ENCODE data around the gene TMEM60.

DNA sequence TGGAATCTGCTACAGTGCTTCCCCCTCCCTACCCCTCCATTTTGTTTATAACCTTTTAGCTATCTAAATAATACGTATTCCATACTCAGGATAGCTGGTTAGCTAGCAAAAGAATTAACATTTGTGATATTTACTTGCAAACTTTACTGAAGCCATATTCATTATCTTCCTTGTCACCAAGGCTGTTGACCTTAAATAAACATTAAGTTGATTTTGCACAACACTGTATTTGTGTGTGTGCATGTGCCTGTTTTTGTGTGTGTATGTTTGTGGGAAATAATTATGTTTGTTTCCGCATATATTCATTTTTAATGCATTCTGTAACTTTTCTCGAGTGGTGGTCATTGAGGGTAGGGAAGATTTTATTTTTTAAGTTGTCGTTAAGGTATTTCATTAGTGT, 15.9 kb downstream of the TMEM60 start:
- TF ChIP-seq, protein P1, sequence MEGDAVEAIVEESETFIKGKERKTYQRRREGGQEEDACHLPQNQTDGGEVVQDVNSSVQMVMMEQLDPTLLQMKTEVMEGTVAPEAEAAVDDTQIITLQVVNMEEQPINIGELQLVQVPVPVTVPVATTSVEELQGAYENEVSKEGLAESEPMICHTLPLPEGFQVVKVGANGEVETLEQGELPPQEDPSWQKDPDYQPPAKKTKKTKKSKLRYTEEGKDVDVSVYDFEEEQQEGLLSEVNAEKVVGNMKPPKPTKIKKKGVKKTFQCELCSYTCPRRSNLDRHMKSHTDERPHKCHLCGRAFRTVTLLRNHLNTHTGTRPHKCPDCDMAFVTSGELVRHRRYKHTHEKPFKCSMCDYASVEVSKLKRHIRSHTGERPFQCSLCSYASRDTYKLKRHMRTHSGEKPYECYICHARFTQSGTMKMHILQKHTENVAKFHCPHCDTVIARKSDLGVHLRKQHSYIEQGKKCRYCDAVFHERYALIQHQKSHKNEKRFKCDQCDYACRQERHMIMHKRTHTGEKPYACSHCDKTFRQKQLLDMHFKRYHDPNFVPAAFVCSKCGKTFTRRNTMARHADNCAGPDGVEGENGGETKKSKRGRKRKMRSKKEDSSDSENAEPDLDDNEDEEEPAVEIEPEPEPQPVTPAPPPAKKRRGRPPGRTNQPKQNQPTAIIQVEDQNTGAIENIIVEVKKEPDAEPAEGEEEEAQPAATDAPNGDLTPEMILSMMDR (IDR thresholded peaks at IDR 0.05) = no peak
- TF ChIP-seq POLR2A (IDR thresholded peaks at IDR 0.05) = no peak

Measured in body of pancreas (tissue), 4 donors.